Measurements from ENCODE around the gene PIK3R3.

The PIK3R3 gene

DNA sequence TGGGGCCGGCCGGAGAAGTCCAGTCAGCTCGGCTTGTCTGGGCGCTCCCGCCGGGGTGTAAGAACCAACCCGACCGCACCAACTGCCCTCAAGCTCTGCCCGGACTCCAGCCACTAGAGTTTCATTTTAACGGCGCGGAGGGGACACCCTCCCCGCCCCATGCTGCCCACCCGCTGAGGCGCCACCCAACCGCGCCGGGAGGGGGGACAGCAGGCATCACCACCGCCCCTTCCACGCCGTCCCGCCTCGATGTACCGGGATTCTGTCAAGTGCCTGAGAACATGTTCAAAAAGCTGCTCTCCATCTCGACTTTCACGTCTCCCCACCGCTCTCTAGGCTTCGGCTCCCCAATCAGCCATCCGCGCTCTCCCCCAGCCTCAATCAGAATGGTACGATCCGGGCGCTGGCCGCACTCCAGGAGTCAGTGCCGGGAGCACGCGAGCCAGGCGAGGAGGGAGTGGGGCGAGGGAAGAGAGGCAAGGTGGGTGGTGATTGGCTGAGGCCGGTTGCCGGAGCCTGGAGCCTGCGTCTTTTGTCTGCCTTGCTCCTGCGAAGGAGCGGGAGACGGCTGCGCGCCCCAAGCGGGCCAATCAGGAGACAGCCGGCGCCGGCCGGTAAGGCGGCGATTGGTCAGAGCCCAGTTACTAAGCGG, at the start of gene PIK3R3:
Gene PIK3R3 (minus strand): TSS at position 101 of the 652 bp plus-strand sequence. CDS start 677 bp downstream, outside the sequence.
- DNase-seq, result peak; percentile 92

GRCh38 chr1:46181343-46182260, 49.2 kb upstream of the PIK3R3 start:
- no peak for DNase-seq

DNA sequence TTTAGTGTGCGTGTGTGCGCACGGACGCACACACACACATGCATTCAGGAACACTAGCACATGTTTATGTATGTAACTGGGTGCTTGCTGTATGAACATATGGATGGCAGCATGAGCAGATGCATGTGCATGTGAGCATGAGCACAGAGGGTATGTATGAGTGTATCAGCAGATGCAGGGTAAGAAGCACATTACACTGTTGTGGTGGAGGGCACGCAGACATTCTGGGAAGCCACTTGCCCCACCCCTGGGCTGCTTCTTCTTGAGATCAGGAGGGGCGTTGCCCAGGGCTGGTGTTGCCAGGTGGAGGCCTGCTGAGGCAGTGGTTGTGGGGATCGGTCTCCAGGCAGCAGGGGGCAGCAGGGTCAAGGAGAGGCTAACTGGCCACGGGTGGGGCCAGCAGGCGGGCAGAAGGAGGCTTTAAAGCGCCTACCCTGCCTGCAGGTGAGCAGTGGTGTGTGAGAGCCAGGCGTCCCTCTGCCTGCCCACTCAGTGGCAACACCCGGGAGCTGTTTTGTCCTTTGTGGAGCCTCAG, 47.7 kb upstream of the PIK3R3 start:
- DNase-seq, result no peak

- peak; percentile 53 for DNase-seq
Measured at GRCh38 chr1:46179138-46180081, 47.0 kb upstream of the PIK3R3 start.

DNA sequence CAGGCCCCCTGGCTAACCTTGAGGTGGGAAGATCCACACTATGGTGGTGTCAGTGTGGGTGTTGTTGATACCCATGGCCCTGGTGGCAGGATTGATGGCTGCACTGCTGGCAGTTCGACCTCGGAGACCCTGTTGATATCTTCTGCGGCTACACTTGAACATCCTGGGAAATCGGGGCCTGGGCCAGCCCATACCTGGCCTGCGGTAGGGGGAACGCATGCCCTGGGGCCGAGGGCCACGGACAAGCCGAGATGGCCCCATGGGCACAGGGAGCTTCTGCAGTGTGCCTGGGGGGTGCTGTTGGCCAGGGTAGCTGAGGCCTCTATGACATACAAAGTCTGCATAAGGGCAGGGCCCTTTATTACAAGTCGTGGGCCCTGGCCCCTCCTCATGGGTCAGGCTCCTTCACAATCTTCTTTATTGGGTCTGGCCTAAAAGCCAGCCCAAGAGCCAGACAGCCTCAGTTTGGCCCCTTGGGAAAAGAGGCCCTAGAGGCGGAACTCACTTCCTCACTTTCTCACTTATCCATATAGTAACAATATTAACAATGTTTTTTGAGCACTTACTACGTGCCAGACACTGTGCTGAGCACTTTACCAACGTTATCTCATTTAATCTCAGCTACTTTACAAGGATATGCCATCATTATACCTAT, 43.9 kb upstream of the PIK3R3 start, which contains the start of gene P3R3URF:
Gene P3R3URF (minus strand): TSS at position 278 of the 655 bp plus-strand sequence. CDS start 17 bp downstream, at position 261.
- DNase-seq, result no peak

GRCh38 chr1:46175243-46175642, 42.8 kb upstream of the PIK3R3 start:
- DNase-seq, result no peak

DNA sequence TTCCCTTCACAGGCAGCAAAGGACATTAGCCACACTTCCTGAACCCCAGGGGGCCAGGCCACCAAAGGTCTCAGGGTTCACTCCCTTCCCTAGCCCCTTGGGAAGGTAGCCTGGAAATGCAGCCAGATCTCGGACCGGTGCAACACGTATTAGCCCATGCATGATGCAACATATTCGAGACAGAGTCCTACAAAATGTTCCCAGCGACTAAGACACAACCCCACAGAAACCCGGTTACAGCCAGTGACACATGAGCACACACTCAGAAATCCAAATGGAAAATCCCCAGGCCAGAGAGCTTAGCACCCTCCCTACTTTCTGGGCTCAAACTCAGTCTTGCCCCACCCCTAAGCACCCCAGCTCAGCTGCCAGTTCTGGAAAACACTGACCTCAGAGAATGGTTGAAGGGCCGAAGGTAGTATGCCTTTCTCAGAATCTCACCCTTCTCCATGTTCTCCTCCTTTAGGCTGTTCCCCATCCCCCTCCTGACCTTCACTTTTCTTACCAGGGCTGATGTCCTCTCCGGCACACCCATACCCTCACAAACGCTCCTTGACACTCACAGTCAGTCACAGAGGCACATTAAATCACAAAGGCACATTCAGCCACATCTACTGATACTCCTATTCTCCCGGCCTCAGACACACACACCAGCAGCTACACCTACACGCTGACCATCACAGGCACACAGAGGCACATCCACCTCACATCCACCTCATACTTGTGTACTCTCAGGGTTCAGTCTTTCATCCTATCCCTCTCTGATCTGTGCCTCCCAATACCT, 42.2 kb upstream of the PIK3R3 start, which contains the start of gene TSPAN1:
Gene TSPAN1 (plus strand): TSS at position 640 of the 784 bp plus-strand sequence. CDS start 6,021 bp downstream, outside the sequence.
- DNase-seq, result no peak

DNA sequence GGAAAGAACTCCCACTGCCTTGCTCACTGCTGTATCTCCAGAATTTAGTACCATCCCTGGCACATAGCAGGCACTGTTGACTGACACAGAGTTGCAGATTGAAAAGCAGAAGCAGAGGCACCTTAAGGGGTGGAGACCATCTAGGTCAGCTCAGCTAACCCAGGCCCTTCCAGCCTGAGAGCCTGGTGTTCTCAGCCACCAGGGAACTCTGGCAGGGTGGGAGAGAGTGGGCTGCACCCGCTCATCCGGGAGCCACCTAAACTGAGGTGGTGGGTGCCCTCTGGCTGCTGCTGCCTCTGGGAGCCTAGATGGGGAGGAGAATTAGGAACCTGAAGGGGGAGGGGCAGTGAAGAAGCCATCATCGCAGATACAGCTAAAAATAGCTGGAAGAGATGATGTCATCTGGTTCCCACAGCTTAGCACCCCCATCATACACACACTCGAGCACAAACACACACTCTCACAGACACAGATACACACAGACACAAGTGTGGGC, 41.0 kb upstream of the PIK3R3 start:
- no peak for DNase-seq

DNA sequence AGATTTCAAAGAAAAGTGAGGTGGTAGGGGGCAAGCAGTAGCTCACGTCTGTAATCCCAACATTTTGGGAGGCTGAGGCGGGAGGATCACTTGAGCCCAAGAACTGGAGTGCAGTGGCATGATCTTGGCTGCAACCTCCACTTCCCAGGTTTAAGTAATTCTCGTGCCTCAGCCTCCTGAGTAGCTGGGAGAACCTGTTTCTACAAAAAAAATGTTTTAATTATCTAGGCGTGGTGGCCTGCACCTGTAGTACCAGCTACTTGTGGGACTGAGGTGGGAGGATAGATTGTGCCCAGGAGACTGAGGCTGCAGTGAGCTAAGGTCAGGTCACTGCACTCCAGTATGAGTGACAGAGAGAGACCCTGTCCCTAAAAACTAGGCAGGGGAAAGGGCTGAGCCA, 39.9 kb upstream of the PIK3R3 start:
- no peak for DNase-seq

DNA sequence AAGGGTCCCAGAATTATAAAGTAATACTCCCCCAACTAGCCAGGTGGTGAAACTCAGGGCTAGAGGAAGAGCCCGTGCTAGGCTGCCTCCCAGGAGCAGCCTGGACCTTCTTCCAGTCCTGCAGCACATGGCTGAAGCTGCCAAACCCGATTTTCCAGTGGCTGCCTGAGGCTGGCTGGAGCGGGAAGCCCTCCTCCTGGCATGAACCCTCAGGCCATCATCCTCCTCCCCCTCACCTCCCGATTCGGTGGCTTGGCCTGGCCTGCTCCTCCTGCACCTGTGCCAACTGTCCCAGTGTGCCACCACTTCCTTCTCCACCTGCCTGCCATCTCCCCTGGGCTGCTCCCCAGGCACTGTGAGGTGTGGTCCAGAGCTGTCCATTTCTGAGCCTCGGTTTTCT, 39.4 kb upstream of the PIK3R3 start:
- DNase-seq, result no peak

GRCh38 chr1:46171351-46171750, 38.9 kb upstream of the PIK3R3 start:
- DNase-seq, result no peak

GRCh38 chr1:46169811-46170454, 37.5 kb upstream of the PIK3R3 start:
- DNase-seq, result no peak

- DNase-seq, result no peak
Measured at GRCh38 chr1:46168477-46168876, 36.0 kb upstream of the PIK3R3 start.

- DNase-seq, result peak; percentile 45
Measured at GRCh38 chr1:46166521-46167462, 34.4 kb upstream of the PIK3R3 start.

GRCh38 chr1:46160212-46160611, 27.8 kb upstream of the PIK3R3 start:
- DNase-seq, result no peak

- DNase-seq, result no peak
Measured at GRCh38 chr1:46159516-46159915, 27.1 kb upstream of the PIK3R3 start.

- no peak for DNase-seq
Measured at GRCh38 chr1:46158312-46159281, 26.2 kb upstream of the PIK3R3 start.

GRCh38 chr1:46157916-46158311, 25.5 kb upstream of the PIK3R3 start:
- no peak for DNase-seq

All from CD4-positive, alpha-beta T cell treated with Interferon gamma for 1 hour (primary cell).